Heart right ventricle (tissue), 16 donors: Measurements from ENCODE around the gene SMIM1. TPM values are rescaled to one million over a fixed set of nuclear protein-coding genes. Genes with fewer than 3 reads are reported as not detected.
A peak's percentile ranks its signal among the peaks of the same experiment; 100 is the strongest.

ENCODE experiments used
- ATAC-seq, 8 donors: fragments of 200-7000 bp; cut with Tn5 transposase; one replicate each; pipeline ENCODE4 v1.9.1; 2020; ENCODE audit warnings: mild to moderate bottlenecking in 8 of 8, moderate library complexity in 8 of 8, moderate number of reproducible peaks in 1 of 8
- DNase-seq, 2 donors: peaks; one replicate each; pipeline ENCODE4 v3.0.0-alpha.2; 2020
- H3K27ac ChIP-seq, 10 donors: fragments of 200-600 bp; sonication (generic) in 2 of 10; one replicate each; pipeline versions ENCODE4 v1.5.0 to v1.8.0; 2020 to 2022; ENCODE audit warnings: mild to moderate bottlenecking in 3 of 10
- H3K27me3 ChIP-seq, 7 donors: fragments of 200-600 bp; one replicate each; pipeline ENCODE4 v1.8.0; 2021 to 2022; ENCODE audit warnings: mild to moderate bottlenecking in 2 of 7
- H3K36me3 ChIP-seq, 9 donors: fragments of 200-600 bp; sonication (generic) in 1 of 9; one replicate each; pipeline versions ENCODE4 v1.5.0 to v1.8.0; 2020 to 2022; ENCODE audit warnings: mild to moderate bottlenecking in 2 of 9
- H3K4me1 ChIP-seq, 9 donors: fragments of 200-600 bp; sonication (generic) in 1 of 9; one replicate each; pipeline versions ENCODE4 v1.5.0 to v1.8.0; 2020 to 2022; ENCODE audit warnings: mild to moderate bottlenecking in 4 of 9
- H3K4me3 ChIP-seq, 10 donors: fragments of 200-600 bp; sonication (generic) in 2 of 10; one replicate each; pipeline versions ENCODE4 v1.5.0 to v1.8.0; 2020 to 2022; ENCODE audit warnings: mild to moderate bottlenecking in 7 of 10, moderate library complexity in 2 of 10
- H3K9me3 ChIP-seq, 11 donors: fragments of 200-600 bp in 10 of 11; sonication (generic) in 2 of 11; one replicate each; pipeline versions ENCODE4 v1.5.0 to v1.8.0; 2013 to 2022; ENCODE audit warnings: mild to moderate bottlenecking in 2 of 11, control low read depth in 1 of 11, moderate library complexity in 1 of 11
- WGBS, 2 donors: extraction: QIAGEN DNeasy Blood & Tissue Kit; methylation state at CpG; one replicate each; pipeline ENCODE4 v1.1.7; 2013; ENCODE audit warnings: inconsistent platforms in 1 of 2; 5-methylcytosine and 5-hydroxymethylcytosine counted together
- intact Hi-C, 10 donors: fragments of 100-400 bp; cut with DNase I; formaldehyde crosslinking; loops; one replicate each; pipeline versions ENCODE4 v1.11.1 to v1.14.2; 2022
- polyA plus RNA-seq, 2 donors: library from polyadenylated mRNA; stranded (reverse); fragments of 200-250 nt; gene quantifications; one replicate each; pipeline ENCODE4 v1.2.3, GENCODE V29; 2013
- total RNA-seq, 10 donors: library from RNA; stranded (reverse); fragmentation: NEBNext Ultra II Directional in 3 of 10; extraction: Animal tissue kit (Norgen Biotek cat#: 25700) in 3 of 10; gene quantifications; one replicate each; pipeline versions ENCODE4 v1.2.1 to v1.2.4, GENCODE V29; 2021 to 2023
- TF ChIP-seq, protein P1 (sequence below), 9 donors: fragments of 200-600 bp; sonication (generic) in 2 of 9; IDR thresholded peaks; one replicate each; pipeline versions ENCODE4 v1.5.0 to v1.8.0; 2021 to 2022; ENCODE audit warnings: antibody characterized with exemption in 9 of 9, mild to moderate bottlenecking in 5 of 9, moderate library complexity in 1 of 9
- donor health status: Arrhythmogenic right ventricular cardiomyopathy.
- donor health status: ischemic (EF 13 %, LVEDD 7.1; RV severe dilation, severe dysfunction).
- donor health status: healthy with polysubstance abuse.
- donor health status: DM: no; HTN: yes; CAD: no.
- donor health status: DM: no; HTN: no; CAD: no.
- donor health status: ischemic (EF 25% LVEDD 6.9; RV normal size, moderate dysfunction).
- donor health status: ischemic (EF 25% LVEDD 5.7; RV mildly dilated, moderate dysfunction).
- donor health status: healthy.
- donor health status: DM: yes; HTN: yes; CAD: no.
- donor health status: Ischemic cardiomyopathy.
- donor health status: ischemic (EF 35%, LVEDD 5.7; RV mildly dilated, moderate dysfunction).
- donor health status: nonischemic (EF 11% LVEDD 7.7; RV severe dilation, severe dysfunction).
- donor health status: DM: yes; HTN: yes; CAD: no.
- donor health status: PGD.
- donor health status: ischemic (EF 29% LVEDD 5.4; RV normal size, mild dysfunction).
- donor health status: nonischemic (EF 23%, LVEDD 6.1; RV moderate dilation, normal function).

SMIM1 gene
- total and polyA plus RNA-seq, 12 donors, result 4.0 to 33.9 (median 9.7) TPM

DNA sequence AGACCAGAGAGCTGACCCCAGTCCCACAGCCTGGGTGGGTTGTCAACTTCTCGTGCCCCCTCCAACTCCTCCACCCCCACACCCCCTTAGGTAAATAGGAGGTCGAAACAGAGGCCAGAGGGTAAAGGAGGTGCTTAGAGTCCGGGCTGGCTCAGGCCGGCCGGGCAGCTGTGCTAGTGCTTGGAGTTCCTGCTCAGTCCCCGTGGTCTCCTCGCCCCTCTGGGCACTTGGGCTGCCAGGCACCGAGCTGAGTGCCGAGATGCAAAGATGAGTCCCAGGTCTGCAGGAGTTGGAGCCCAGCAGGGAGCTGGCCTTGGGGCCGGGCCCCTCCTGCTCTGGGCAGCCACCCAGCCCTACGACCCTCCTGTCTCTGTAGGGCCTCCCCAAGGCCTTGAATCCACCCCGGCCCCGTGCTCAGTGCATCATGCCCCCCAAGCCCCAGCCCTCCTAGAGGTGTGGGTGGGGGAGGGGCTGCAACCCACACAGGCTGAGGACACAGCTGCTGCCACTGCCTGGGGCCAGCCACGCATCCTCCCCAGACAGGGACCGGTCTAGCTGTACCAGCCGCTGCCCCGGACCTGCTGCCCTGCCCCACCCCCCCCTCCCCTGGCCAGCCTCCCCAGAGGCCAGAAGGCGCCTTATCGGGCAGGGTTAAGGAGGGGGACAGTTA lies 1.9 kb downstream of the SMIM1 start:
- H3K4me3 ChIP-seq, result no peak overlapping the region
- peaks cover 0 to 23% (median 4%) of the 10 kb centered on the region in 7 donors for H3K27me3 ChIP-seq
- ATAC-seq (no peak), DNase-seq (no peak)
- peaks cover 0 to 20% (median 6%) of the 10 kb centered on the region in 9 donors for H3K36me3 ChIP-seq
- 63 to 70% methylated on average over 19 of the region's 19 CpGs for WGBS, 2 donors
- H3K9me3 ChIP-seq, result no peaks in the 10 kb centered on the region
- intact Hi-C loops, result no loop called here
- no peak overlapping the region for H3K27ac ChIP-seq
- TF ChIP-seq, protein P1, sequence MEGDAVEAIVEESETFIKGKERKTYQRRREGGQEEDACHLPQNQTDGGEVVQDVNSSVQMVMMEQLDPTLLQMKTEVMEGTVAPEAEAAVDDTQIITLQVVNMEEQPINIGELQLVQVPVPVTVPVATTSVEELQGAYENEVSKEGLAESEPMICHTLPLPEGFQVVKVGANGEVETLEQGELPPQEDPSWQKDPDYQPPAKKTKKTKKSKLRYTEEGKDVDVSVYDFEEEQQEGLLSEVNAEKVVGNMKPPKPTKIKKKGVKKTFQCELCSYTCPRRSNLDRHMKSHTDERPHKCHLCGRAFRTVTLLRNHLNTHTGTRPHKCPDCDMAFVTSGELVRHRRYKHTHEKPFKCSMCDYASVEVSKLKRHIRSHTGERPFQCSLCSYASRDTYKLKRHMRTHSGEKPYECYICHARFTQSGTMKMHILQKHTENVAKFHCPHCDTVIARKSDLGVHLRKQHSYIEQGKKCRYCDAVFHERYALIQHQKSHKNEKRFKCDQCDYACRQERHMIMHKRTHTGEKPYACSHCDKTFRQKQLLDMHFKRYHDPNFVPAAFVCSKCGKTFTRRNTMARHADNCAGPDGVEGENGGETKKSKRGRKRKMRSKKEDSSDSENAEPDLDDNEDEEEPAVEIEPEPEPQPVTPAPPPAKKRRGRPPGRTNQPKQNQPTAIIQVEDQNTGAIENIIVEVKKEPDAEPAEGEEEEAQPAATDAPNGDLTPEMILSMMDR (IDR thresholded peaks at IDR 0.05), result no peak
- peaks cover 22 to 63% (median 40%) of the 10 kb centered on the region in 9 donors for H3K4me1 ChIP-seq

DNA sequence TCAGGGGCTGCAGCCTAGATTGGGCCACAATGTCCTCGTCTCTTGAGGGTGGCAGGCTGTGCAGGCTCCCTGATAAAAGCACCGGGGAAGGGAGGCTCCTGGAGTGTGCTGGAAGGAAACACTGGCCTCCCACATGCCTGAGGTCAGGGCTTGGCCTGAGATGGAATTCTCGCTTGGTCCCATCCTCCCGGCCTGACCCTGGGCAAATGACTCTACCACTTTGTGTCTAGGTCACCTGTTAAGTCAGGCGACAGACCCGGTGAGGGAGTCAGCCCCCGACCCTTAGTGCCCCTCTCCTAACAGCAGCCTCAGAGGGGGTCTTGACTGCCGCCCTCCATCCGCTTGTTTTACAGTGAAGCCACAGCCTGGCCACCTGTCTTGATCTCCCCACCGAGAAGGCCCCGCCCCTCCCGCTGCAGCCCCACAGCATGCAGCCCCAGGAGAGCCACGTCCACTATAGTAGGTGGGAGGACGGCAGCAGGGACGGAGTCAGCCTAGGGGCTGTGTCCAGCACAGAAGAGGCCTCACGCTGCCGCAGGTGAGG lies 2.5 kb downstream of the SMIM1 start:
- Histone ChIP-seq H3K36me3 (peaks cover 0 to 26% (median 12%) of the 10 kb centered on the region in 9 donors), H3K4me3 (no peak overlapping the region), H3K27me3 (peaks cover 0 to 23% (median 4%) of the 10 kb centered on the region in 7 donors), H3K27ac (peak overlapping the region in 1 of 10 donors; percentile 19), H3K9me3 (no peaks in the 10 kb centered on the region), H3K4me1 (peaks cover 22 to 63% (median 40%) of the 10 kb centered on the region in 9 donors)
- TF ChIP-seq, protein P1 (IDR thresholded peaks at IDR 0.05), result no peak
- intact Hi-C loops, result no loop called here
- 38% methylated on average over 17 of the region's 17 CpGs for WGBS, 2 donors
- peak in 3 of 8 donors; percentile 1 to 15 (median 1) for ATAC-seq
- DNase-seq, result no peak

DNA sequence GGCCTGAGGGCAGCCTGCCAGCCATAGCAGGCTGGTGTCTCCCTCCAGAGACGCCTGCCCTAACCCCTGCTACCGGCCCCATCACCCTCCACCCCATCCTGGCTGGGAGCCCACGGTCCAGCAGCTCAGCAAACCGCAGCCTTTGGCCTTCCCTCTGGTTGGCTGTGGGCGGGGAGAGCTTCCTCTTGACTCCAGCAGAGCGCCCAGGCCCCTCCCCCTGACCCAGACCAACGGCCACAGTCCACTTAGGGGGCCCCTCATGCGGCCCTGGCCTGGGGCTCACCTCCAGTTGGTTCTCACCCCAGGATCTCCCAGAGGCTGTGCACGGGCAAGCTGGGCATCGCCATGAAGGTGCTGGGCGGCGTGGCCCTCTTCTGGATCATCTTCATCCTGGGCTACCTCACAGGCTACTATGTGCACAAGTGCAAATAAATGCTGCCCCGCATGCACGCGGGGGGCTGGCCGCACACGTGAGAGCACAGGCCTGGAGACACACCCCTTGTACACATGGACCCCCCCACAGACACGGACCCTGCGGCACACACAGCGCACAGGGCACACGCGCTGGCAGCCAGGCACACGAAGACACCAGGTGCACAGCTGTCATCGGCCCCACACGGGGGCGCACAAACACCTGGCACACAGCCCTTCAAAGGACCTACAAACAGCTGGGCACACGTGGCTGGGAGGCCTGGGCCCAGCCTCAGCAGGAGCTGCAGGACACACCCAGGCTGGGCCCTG lies 3.1 kb downstream of the SMIM1 start:
- TF ChIP-seq, protein P1 (IDR thresholded peaks at IDR 0.05), result peak in 1 of 9 donors; percentile 31
- H3K36me3 ChIP-seq, result peaks cover 0 to 32% (median 19%) of the 10 kb centered on the region in 9 donors
- WGBS, 2 donors, result 36 to 40% methylated on average over 27 of the region's 27 CpGs
- H3K27me3 ChIP-seq, result peaks cover 0 to 22% (median 0%) of the 10 kb centered on the region in 7 donors
- DNase-seq, result peak; percentile 46 to 54
- H3K4me1 ChIP-seq, result peaks cover 22 to 63% (median 40%) of the 10 kb centered on the region in 9 donors
- H3K4me3 ChIP-seq, result no peak overlapping the region
- intact Hi-C loops, result no loop called here
- no peaks in the 10 kb centered on the region for H3K9me3 ChIP-seq
- ATAC-seq, result peak in 4 of 8 donors; percentile 3 to 25 (median 8)
- H3K27ac ChIP-seq, result peak overlapping the region in 1 of 10 donors; percentile 19

DNA sequence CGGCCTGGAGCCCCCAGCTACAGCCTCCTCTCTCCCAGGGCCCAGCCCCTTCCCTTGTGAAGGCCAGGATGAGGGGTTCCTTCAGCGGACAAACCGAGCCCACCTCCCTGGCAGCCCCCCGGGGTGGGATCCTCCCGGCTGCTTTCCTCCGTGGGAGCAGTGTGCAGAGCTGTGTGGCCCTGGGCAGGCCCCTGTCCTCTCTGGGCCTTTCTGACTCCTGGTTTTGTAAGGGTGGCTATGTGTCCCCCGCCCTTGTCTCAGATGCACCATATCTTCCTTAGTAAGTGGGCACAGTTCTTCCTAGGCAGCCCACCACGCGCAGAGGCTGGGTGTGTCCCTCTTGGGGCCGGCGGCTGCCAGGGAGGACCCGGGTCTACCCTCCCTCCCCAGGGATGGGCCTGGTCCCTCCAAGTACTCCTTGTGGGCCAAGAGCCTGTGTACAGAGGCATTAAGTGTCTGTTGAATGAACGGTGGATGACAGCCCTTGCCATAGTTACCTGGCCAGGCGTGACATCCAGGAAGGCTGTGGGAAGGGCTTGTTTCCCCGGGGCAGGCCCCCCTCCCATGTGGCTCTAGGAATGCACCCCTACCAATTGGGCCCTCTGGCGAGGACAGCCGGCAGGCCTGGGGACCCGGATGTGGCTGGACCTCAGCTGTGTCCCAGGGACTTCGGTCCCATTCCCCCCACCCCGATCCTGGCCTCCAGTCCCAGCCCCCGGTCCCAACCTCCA lies 3.8 kb downstream of the SMIM1 start:
- TF ChIP-seq, protein P1 (IDR thresholded peaks at IDR 0.05), result no peak
- ATAC-seq (no peak), DNase-seq (peak in 1 of 2 donors; percentile 12)
- H3K9me3 ChIP-seq, result no peaks in the 10 kb centered on the region
- intact Hi-C loops, result no loop called here
- 81 to 85% methylated on average over 21 of the region's 21 CpGs for WGBS, 2 donors
- H3K27ac ChIP-seq, result no peak overlapping the region
- no peak overlapping the region for H3K4me3 ChIP-seq
- peaks cover 0 to 39% (median 25%) of the 10 kb centered on the region in 9 donors for H3K36me3 ChIP-seq
- H3K27me3 ChIP-seq, result peaks cover 0 to 15% (median 0%) of the 10 kb centered on the region in 7 donors
- peaks cover 22 to 56% (median 36%) of the 10 kb centered on the region in 9 donors for H3K4me1 ChIP-seq
